A673 (cell line): ENCODE measurements around the gene GNAQ. TPM values are rescaled to one million over a fixed set of nuclear protein-coding genes. Genes with fewer than 3 reads are reported as not detected.
"Not testable (repeated sequence)": the region's sequence is repeated elsewhere in the genome, so short reads cannot be mapped to it uniquely, and the experiment has no call there.

Experiments
- BruUV-seq: library from RNA; stranded (reverse); fragments of 400-500 nt; replicated peaks from 2 replicates; lab custom pipeline; 2021; lab: Mats Ljungman, UMichigan
- CTCF ChIA-PET: fragments of 300-600 bp; sonication (Branson Sonifier 250); formaldehyde crosslinking; loops from one replicate; lab custom pipeline; 2022; ENCODE audit warnings: antibody characterized with exemption; lab: Charles Lee
- POLR2A ChIA-PET: fragments of 300-600 bp; sonication (Branson Sonifier 250); formaldehyde crosslinking; loops from one replicate; lab custom pipeline; 2022; ENCODE audit warnings: antibody characterized with exemption; ENCODE audit not compliant: low non-redundant PET; lab: Charles Lee
- DNase-seq: peaks from one replicate; pipeline ENCODE4 v3.0.0-alpha.2; 2015; ENCODE audit warnings: low spot score
- H3K27ac ChIP-seq: fragments of 200-600 bp; sonication (generic); 2 replicates; pipeline ENCODE4 v1.5.1; 2016; ENCODE audit warnings: mixed run types, low read depth, mild to moderate bottlenecking, mixed read lengths, antibody characterized with exemption, low read length; ENCODE audit not compliant: poor library complexity, severe bottlenecking
- H3K27me3 ChIP-seq: fragments of 200-600 bp; sonication (generic); replicated peaks from 2 replicates; pipeline ENCODE4 v1.6.1; 2017; ENCODE audit warnings: mixed run types, low read depth, mild to moderate bottlenecking, mixed read lengths, antibody characterized with exemption, low read length; ENCODE audit not compliant: insufficient read depth, poor library complexity
- H3K36me3 ChIP-seq: fragments of 200-600 bp; sonication (generic); 2 replicates; pipeline ENCODE4 v1.6.1; 2016; ENCODE audit warnings: mixed run types, mild to moderate bottlenecking, mixed read lengths, antibody characterized with exemption, low read length; ENCODE audit not compliant: insufficient read depth, poor library complexity, severe bottlenecking
- H3K4me1 ChIP-seq: fragments of 200-600 bp; sonication (generic); 2 replicates; pipeline ENCODE4 v1.6.1; 2017; ENCODE audit warnings: mixed run types, mild to moderate bottlenecking, mixed read lengths, antibody characterized with exemption, low read length; ENCODE audit not compliant: insufficient read depth, poor library complexity, severe bottlenecking
- H3K4me3 ChIP-seq: fragments of 200-600 bp; sonication (generic); 2 replicates; pipeline ENCODE4 v1.5.1; 2016; ENCODE audit warnings: low read depth, mixed run types, mild to moderate bottlenecking, mixed read lengths, low read length; ENCODE audit not compliant: poor library complexity, severe bottlenecking
- H3K9me3 ChIP-seq: fragments of 200-600 bp; sonication (generic); 2 replicates; pipeline ENCODE4 v1.6.1; 2016; ENCODE audit warnings: mixed run types, low read depth, mild to moderate bottlenecking, mixed read lengths, antibody characterized with exemption, low read length; ENCODE audit not compliant: poor library complexity, severe bottlenecking
- CTCF ChIP-seq: fragments of 300-800, 200-600 bp; sonication (generic); conservative IDR thresholded peaks from 2 replicates; pipeline ENCODE4 v1.5.1; 2017; ENCODE audit warnings: low read depth, mild to moderate bottlenecking, antibody characterized with exemption, low read length, moderate library complexity, mixed read lengths
- EZH2 ChIP-seq: fragments of 200-600 bp; sonication (generic); IDR thresholded peaks from 2 replicates; pipeline ENCODE4 v1.6.1; 2017; ENCODE audit warnings: borderline replicate concordance, low read depth, mild to moderate bottlenecking, mixed read lengths, antibody characterized with exemption, low read length; ENCODE audit not compliant: poor library complexity, severe bottlenecking
- intact Hi-C: fragments of 100-400 bp; cut with micrococcal nuclease; formaldehyde crosslinking; loops from one replicate; pipeline ENCODE4 v1.10.0; 2022; ENCODE audit not compliant: unreplicated experiment
- total RNA-seq: library from RNA; stranded (reverse); gene quantifications from 2 replicates; pipeline ENCODE4 v1.2.3, GENCODE V29; 2021

GNAQ gene
- total RNA-seq, 1 experiment from 2014 or later, result 69.9 TPM

DNA sequence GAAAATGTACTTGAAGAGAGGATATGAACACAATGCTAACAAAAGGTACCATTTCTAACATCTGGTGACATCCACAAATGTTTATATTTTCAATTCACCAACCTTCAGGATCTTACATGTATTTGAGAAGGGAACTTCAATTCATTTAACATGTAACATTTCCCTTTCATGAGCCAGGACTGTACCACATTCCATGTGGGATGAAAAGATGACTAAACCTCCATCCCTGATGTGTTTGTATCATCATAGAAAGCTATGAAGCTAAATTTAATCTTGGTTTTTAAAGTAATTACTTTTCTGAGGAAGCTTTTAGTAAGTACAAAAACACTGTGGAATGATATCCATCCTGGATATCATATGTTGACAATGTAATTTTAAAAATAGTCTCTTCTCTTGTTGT lies 305.3 kb downstream of the GNAQ start:
- Histone ChIP-seq H3K36me3 (peaks cover 4% of the 10 kb centered on the region), H3K4me3 (no peak overlapping the region), H3K4me1 (peaks cover 20% of the 10 kb centered on the region), H3K9me3 (no peaks in the 10 kb centered on the region), H3K27me3 (no peaks in the 10 kb centered on the region), H3K27ac (no peak overlapping the region)
- intact Hi-C loops, result no loop called here
- no TSS peak for BruUV-seq
- ChIA-PET CTCF (no interaction called here), POLR2A (no interaction called here)
- TF ChIP-seq EZH2 (no peak), CTCF (no peak)
- no peak for DNase-seq

DNA sequence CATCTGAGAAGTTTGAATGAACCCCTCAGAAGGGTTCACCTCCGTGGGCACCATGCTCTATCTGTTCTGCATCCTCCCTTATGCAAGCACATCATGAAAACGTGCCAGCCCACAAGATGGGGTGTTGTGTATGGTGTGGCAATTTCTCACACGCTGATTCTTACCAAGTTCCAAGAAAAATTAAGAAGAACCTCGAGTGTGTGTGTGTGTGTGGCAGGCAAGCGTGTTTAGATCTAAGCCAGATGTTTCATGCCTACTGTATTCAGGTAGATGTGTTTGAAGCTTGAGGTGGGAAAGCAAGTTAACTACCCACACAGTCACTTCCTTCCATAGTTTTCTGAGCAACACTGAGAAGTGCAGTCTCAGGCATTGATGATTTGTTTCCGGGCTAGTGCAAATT lies 305.8 kb downstream of the GNAQ start:
- BruUV-seq, result no TSS peak
- Histone ChIP-seq H3K27me3 (no peaks in the 10 kb centered on the region), H3K4me3 (no peak overlapping the region), H3K4me1 (peaks cover 16% of the 10 kb centered on the region), H3K27ac (no peak overlapping the region), H3K9me3 (no peaks in the 10 kb centered on the region), H3K36me3 (peaks cover 4% of the 10 kb centered on the region)
- POLR2A ChIA-PET, result no interaction called here
- intact Hi-C loops, result no loop called here
- DNase-seq, result no peak
- TF ChIP-seq EZH2 (no peak), CTCF (no peak)
- CTCF ChIA-PET, result no interaction called here

DNA sequence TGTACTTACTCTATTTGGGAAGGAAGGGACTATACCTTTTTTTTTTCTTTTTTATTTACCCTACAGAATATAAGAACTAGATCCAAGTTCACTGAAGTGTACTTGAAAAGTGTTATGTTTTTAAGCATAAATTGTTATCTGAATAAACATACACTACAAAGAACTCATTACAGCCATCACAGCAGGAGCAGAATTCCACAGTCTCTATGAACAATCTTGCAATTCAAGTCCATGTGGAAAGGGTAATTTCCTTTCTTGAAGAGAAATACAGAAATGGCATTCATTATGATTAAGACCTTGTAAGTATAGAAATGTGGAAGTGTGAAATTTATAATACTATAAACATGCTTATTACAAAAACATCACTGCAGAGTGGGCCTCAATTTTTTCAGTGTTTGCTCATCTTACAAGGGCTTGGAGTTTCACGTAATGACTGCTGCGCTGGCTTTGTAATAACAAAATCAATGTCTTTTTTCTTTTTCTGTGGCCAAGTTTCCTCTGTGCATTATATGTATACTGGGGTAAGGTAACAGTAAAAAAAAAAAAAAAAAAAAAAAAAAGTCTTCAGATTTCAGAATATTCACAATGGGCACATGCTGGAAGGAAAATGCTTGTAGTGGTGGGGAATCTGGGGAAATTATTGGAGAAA lies 306.4 kb downstream of the GNAQ start:
- no peaks in the 10 kb centered on the region for H3K27me3 ChIP-seq
- CTCF ChIA-PET, result no interaction called here
- DNase-seq, result peak; percentile 41
- TF ChIP-seq EZH2, result no peak
- TF ChIP-seq CTCF, result no peak
- POLR2A ChIA-PET, result no interaction called here
- BruUV-seq, result no TSS peak
- H3K9me3 ChIP-seq, result no peaks in the 10 kb centered on the region
- no peak overlapping the region for H3K4me3 ChIP-seq
- H3K4me1 ChIP-seq, result peaks cover 16% of the 10 kb centered on the region
- intact Hi-C loops, result no loop called here
- H3K36me3 ChIP-seq, result peaks cover 4% of the 10 kb centered on the region
- H3K27ac ChIP-seq, result peak overlapping the region; percentile 44

DNA sequence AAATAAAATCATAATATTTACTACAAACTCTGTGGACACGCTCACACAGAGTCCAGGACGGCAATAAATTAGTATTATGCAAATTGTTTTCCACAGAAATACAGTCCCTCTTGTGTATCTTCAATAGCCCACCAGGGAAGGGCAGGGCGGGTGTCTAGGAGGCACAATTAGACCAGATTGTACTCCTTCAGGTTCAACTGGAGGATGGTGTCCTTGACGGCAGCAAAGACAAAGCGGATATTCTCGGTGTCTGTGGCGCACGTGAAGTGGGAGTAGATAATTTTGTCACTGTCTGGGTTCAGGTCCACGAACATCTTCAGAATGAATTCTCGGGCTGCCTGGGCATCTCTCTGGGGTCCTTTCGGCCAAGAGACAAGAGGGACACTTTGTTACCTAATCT lies 310.5 kb downstream of the GNAQ start:
- CTCF ChIA-PET, POLR2A ChIA-PET, DNase-seq, H3K27me3 ChIP-seq, H3K9me3 ChIP-seq, H3K4me3 ChIP-seq, H3K27ac ChIP-seq, H3K36me3 ChIP-seq, BruUV-seq, intact Hi-C loops: not testable (repeated sequence)
- H3K4me1 ChIP-seq, result peaks cover 22% of the 10 kb centered on the region
